PC-9 (cell line): ENCODE measurements around the gene KRTAP20-3. TPM values are rescaled to one million over a fixed set of nuclear protein-coding genes. Genes with fewer than 3 reads are reported as not detected.

ENCODE experiments used
- BruUV-seq: library from RNA; stranded (reverse); fragments of 400-500 nt; replicated peaks from 2 replicates; lab custom pipeline; 2021; lab: Mats Ljungman, UMichigan
- CTCF ChIA-PET: fragments of 300-600 bp; sonication (Branson Sonifier 250); formaldehyde crosslinking; loops from one replicate; lab custom pipeline; 2022; ENCODE audit warnings: antibody characterized with exemption; lab: Charles Lee
- POLR2A ChIA-PET: fragments of 300-600 bp; sonication (Branson Sonifier 250); formaldehyde crosslinking; loops from one replicate; lab custom pipeline; 2022; ENCODE audit warnings: antibody characterized with exemption; ENCODE audit not compliant: unreplicated experiment; lab: Charles Lee
- DNase-seq, 2 experiments: peaks; one replicate each; pipeline versions ENCODE4 v3.0.0 to v3.0.0-alpha.2; 2015 to 2022; ENCODE audit warnings: mixed read lengths in 1 of 2
- H2AFZ ChIP-seq: fragments of 200-600 bp; sonication (generic); 2 replicates; pipeline ENCODE4 v1.8.1; 2017; ENCODE audit warnings: antibody characterized with exemption
- H3F3A ChIP-seq: fragments of 200-600 bp; sonication (generic); 2 replicates; pipeline ENCODE4 v1.8.1; 2017; ENCODE audit warnings: antibody characterized with exemption, mild to moderate bottlenecking, low read depth; ENCODE audit not compliant: insufficient read depth
- H3K27ac ChIP-seq: fragments of 200-600 bp; sonication (generic); 2 replicates; pipeline ENCODE4 v1.6.1; 2016; ENCODE audit warnings: mixed run types
- H3K27me3 ChIP-seq: fragments of 200-600 bp; sonication (generic); 2 replicates; pipeline ENCODE4 v1.6.1; 2016; ENCODE audit warnings: low read depth, mixed run types; ENCODE audit not compliant: insufficient read depth
- H3K36me3 ChIP-seq: fragments of 200-600 bp; sonication (generic); 2 replicates; pipeline ENCODE4 v1.6.1; 2016; ENCODE audit warnings: low read depth, mixed run types
- H3K4me1 ChIP-seq: fragments of 200-600 bp; sonication (generic); replicated peaks from 2 replicates; pipeline ENCODE4 v1.6.1; 2016; ENCODE audit warnings: mixed run types; ENCODE audit not compliant: insufficient read depth
- H3K4me2 ChIP-seq: fragments of 200-600 bp; sonication (generic); 2 replicates; pipeline ENCODE4 v1.6.1; 2017; ENCODE audit warnings: mixed run types
- H3K4me3 ChIP-seq: fragments of 200-600 bp; sonication (generic); 2 replicates; pipeline ENCODE4 v1.6.1; 2016; ENCODE audit warnings: mixed run types
- H3K79me2 ChIP-seq: fragments of 200-600 bp; sonication (generic); 2 replicates; pipeline ENCODE4 v1.6.1; 2017; ENCODE audit warnings: low read depth, mixed run types
- H3K9me2 ChIP-seq: fragments of 200-600 bp; sonication (generic); 2 replicates; pipeline ENCODE4 v1.8.1; 2017; ENCODE audit warnings: mild to moderate bottlenecking; ENCODE audit not compliant: insufficient read depth
- H3K9me3 ChIP-seq: fragments of 200-600 bp; sonication (generic); 2 replicates; pipeline ENCODE4 v1.8.1; 2016; ENCODE audit warnings: low read depth; ENCODE audit not compliant: insufficient read depth
- H4K20me1 ChIP-seq: fragments of 200-600 bp; sonication (generic); 2 replicates; pipeline ENCODE4 v1.8.1; 2017; ENCODE audit not compliant: insufficient read depth
- CTCF ChIP-seq: fragments of 200-600 bp; sonication (generic); conservative IDR thresholded peaks from 2 replicates; pipeline ENCODE4 v1.6.1; 2017; ENCODE audit warnings: mixed run types, antibody characterized with exemption, mild to moderate bottlenecking, moderate library complexity
- EZH2 ChIP-seq: fragments of 200-600 bp; sonication (generic); IDR thresholded peaks from 2 replicates; pipeline ENCODE4 v1.8.0; 2017; ENCODE audit warnings: antibody characterized with exemption, low read depth
- intact Hi-C: fragments of 100-400 bp; cut with micrococcal nuclease; formaldehyde crosslinking; loops from one replicate; pipeline ENCODE4 v1.10.0; 2022; ENCODE audit not compliant: unreplicated experiment
- total RNA-seq: library from RNA; stranded (reverse); gene quantifications from 2 replicates; pipeline ENCODE4 v1.2.3, GENCODE V29; 2021

KRTAP20-3 gene
- total RNA-seq, 1 experiment from 2014 or later, result not detected

- no peaks in the 10 kb centered on the region for H3K27me3 ChIP-seq
- H3K4me2 ChIP-seq, result no peak overlapping the region
- no peaks in the 10 kb centered on the region for H4K20me1 ChIP-seq
- ChIA-PET CTCF (no interaction called here), POLR2A (no interaction called here)
- intact Hi-C loops, result no loop called here
- no peak for DNase-seq
- no peaks in the 10 kb centered on the region for H3K79me2 ChIP-seq
- H3F3A ChIP-seq, result no peaks in the 10 kb centered on the region
- BruUV-seq, result no TSS peak
- H3K36me3 ChIP-seq, result no peaks in the 10 kb centered on the region
- H3K9me3 ChIP-seq, result no peaks in the 10 kb centered on the region
- H3K9me2 ChIP-seq, result no peaks in the 10 kb centered on the region
- H3K4me3 ChIP-seq, result no peak overlapping the region
- no peaks in the 10 kb centered on the region for H3K4me1 ChIP-seq
- TF ChIP-seq CTCF (no peak), EZH2 (no peak)
- no peak overlapping the region for H2AFZ ChIP-seq
- H3K27ac ChIP-seq, result no peak overlapping the region
Observed at GRCh38 chr21:30605968-30606367, 36.7 kb upstream of the KRTAP20-3 start.

GRCh38 chr21:30612132-30612531 lies 30.5 kb upstream of the KRTAP20-3 start:
- Histone ChIP-seq H3K4me2 (no peak overlapping the region), H3K9me3 (no peaks in the 10 kb centered on the region), H3K27me3 (no peaks in the 10 kb centered on the region), H3K9me2 (no peaks in the 10 kb centered on the region), H4K20me1 (no peaks in the 10 kb centered on the region), H3K79me2 (no peaks in the 10 kb centered on the region), H2AFZ (no peak overlapping the region), H3K36me3 (no peaks in the 10 kb centered on the region), H3K4me3 (no peak overlapping the region), H3K27ac (no peak overlapping the region), H3K4me1 (no peaks in the 10 kb centered on the region), H3F3A (no peaks in the 10 kb centered on the region)
- CTCF ChIA-PET, result no interaction called here
- no TSS peak for BruUV-seq
- no peak for TF ChIP-seq CTCF
- no peak for TF ChIP-seq EZH2
- POLR2A ChIA-PET, result no interaction called here
- no peak for DNase-seq
- intact Hi-C loops, result no loop called here

DNA sequence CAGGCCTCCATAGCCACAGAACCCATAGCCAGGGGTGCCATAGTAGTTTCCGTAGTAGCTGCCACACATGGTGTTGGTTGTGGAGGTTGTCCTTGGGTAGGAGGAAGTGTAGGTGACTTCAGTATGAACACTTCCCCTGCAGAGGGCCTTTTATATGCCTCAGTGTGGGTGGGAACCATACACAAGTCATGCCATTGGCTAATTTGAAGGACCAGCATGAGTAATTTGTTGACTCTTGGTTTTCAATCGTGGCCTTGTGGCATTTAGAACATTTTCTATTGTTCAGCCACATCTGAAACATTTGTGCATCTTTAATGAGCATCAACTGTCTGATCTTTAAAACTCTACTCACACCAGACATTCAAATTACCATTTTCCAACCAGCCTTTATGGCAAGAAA lies 28.8 kb upstream of the KRTAP20-3 start, which contains the start of gene KRTAP6-1:
KRTAP6-1 (minus strand) TSS at position 95 of the 400 bp plus-strand sequence; CDS start at position 69, 26 bp downstream.
- CTCF ChIA-PET, result no interaction called here

More for the DNA sequence above, 28.8 kb upstream of the KRTAP20-3 start, which contains the start of gene KRTAP6-1:
- no peaks in the 10 kb centered on the region for H3K27me3 ChIP-seq
- intact Hi-C loops, result no loop called here
- H3F3A ChIP-seq, result no peaks in the 10 kb centered on the region
- no peak within 1 kb of the TSS for H3K4me2 ChIP-seq
- no peaks in the 10 kb centered on the region for H3K9me2 ChIP-seq
- no TSS peak for BruUV-seq
- no peak within 1 kb of the TSS for H3K4me3 ChIP-seq
- H3K36me3 ChIP-seq, result no peaks in the 10 kb centered on the region
- no peaks in the 10 kb centered on the region for H3K79me2 ChIP-seq
- no peak for TF ChIP-seq CTCF
- no peak for TF ChIP-seq EZH2
- H2AFZ ChIP-seq, result no peak within 1 kb of the TSS
- DNase-seq, result no peak
- H3K4me1 ChIP-seq, result no peaks in the 10 kb centered on the region
- H4K20me1 ChIP-seq, result no peaks in the 10 kb centered on the region
- H3K9me3 ChIP-seq, result no peaks in the 10 kb centered on the region
- POLR2A ChIA-PET, result no interaction called here
- no peak within 1 kb of the TSS for H3K27ac ChIP-seq
